SH-SY5Y (cell line): Measurements from ENCODE around the gene SNED1.

ENCODE experiments used
- GATA2 ChIP-seq: IDR thresholded peaks from 2 replicates; pipeline ENCODE4 v1.6.1; 2011; ENCODE audit warnings: mild to moderate bottlenecking, low read depth, low read length
- GATA3 ChIP-seq: IDR thresholded peaks from 2 replicates; pipeline ENCODE4 v1.6.1; 2011; ENCODE audit warnings: low read depth, mild to moderate bottlenecking, low read length, moderate library complexity

Gene SNED1

GRCh38 chr2:241050624-241051577, 52.5 kb downstream of the SNED1 start:
- TF ChIP-seq GATA3 = no peak
- no peak for TF ChIP-seq GATA2

GRCh38 chr2:241051578-241052487, 53.4 kb downstream of the SNED1 start:
- no peak for TF ChIP-seq GATA2
- TF ChIP-seq GATA3 = no peak

GRCh38 chr2:241052677-241053360, 54.4 kb downstream of the SNED1 start:
- TF ChIP-seq GATA2 = no peak
- no peak for TF ChIP-seq GATA3

GRCh38 chr2:241053576-241054251, 55.3 kb downstream of the SNED1 start:
- TF ChIP-seq GATA2 = no peak

GRCh38 chr2:241061275-241061674, 62.9 kb downstream of the SNED1 start:
- TF ChIP-seq GATA2 = no peak
- TF ChIP-seq GATA3 = no peak

GRCh38 chr2:241062389-241063092, 64.1 kb downstream of the SNED1 start:
- TF ChIP-seq GATA2 = no peak
- no peak for TF ChIP-seq GATA3

- TF ChIP-seq GATA2 = no peak
- TF ChIP-seq GATA3 = no peak
These were observed 64.7 kb downstream of the SNED1 start for GRCh38 chr2:241063093-241063551.

GRCh38 chr2:241063587-241063986, 65.2 kb downstream of the SNED1 start:
- no peak for TF ChIP-seq GATA2
- TF ChIP-seq GATA3 = no peak

- TF ChIP-seq GATA3 (no peak), GATA2 (no peak)
These were observed 65.8 kb downstream of the SNED1 start for GRCh38 chr2:241064008-241064801.

- TF ChIP-seq GATA3 (no peak), GATA2 (no peak)
These were observed 66.5 kb downstream of the SNED1 start for GRCh38 chr2:241064802-241065354.

- TF ChIP-seq GATA2 (no peak), GATA3 (no peak)
These were observed 67.0 kb downstream of the SNED1 start for GRCh38 chr2:241065355-241065803.

- TF ChIP-seq GATA2 (no peak), GATA3 (no peak)
These were observed 67.9 kb downstream of the SNED1 start for GRCh38 chr2:241066171-241066892.
